AG09319 (cell line): ENCODE results near the gene RABGGTA.

Experiments
- DNase-seq: peaks from one replicate; pipeline ENCODE4 v3.0.0-alpha.2; 2010; ENCODE audit warnings: low read depth; ENCODE audit errors: extremely low read depth
- CTCF ChIP-seq: IDR thresholded peaks from 2 replicates; pipeline ENCODE4 v1.5.1; 2011; ENCODE audit warnings: low read depth, mild to moderate bottlenecking, inconsistent platforms, low read length, moderate library complexity

Gene RABGGTA

GRCh38 chr14:24267516-24267915, 3.9 kb downstream of the RABGGTA start:
- no peak for DNase-seq
- no peak for TF ChIP-seq CTCF

GRCh38 chr14:24266344-24267244, 4.8 kb downstream of the RABGGTA start:
- TF ChIP-seq CTCF = no peak
- DNase-seq = no peak

- DNase-seq = no peak
- TF ChIP-seq CTCF = no peak
Measured at GRCh38 chr14:24264298-24264697, 7.1 kb downstream of the RABGGTA start.

GRCh38 chr14:24263848-24264247, 7.5 kb downstream of the RABGGTA start:
- DNase-seq = no peak
- no peak for TF ChIP-seq CTCF

- no peak for DNase-seq
Measured at GRCh38 chr14:24262821-24263733, 8.3 kb downstream of the RABGGTA start, which contains the start of gene TGM1. Gene TGM1, minus strand, starts transcription at chr14:24263177. Its CDS starts 825 bp downstream, at chr14:24262352.

GRCh38 chr14:24261969-24262327, 9.4 kb downstream of the RABGGTA start:
- no peak for DNase-seq
- TF ChIP-seq CTCF = no peak

More at GRCh38 chr14:24262821-24263733, 8.3 kb downstream of the RABGGTA start, which contains the start of gene TGM1:
- TF ChIP-seq CTCF = no peak
